HG03060 (cell line): ENCODE data around the gene CNOT8.

Experiments used
- ATAC-seq: cut with Tn5 transposase; IDR thresholded peaks from one replicate; pipeline ENCODE4 v1.9.1; 2021; ENCODE audit warnings: low read depth, moderate number of reproducible peaks; ENCODE audit not compliant: unreplicated experiment

CNOT8 gene

GRCh38 chr5:154862766-154863165, 4.3 kb downstream of the CNOT8 start:
- ATAC-seq: no peak

- no peak for ATAC-seq
These were observed 5.1 kb downstream of the CNOT8 start for GRCh38 chr5:154863291-154864080.

- ATAC-seq: no peak
These were observed 7.2 kb downstream of the CNOT8 start for GRCh38 chr5:154865466-154866184.

- ATAC-seq: no peak
These were observed 8.4 kb downstream of the CNOT8 start for GRCh38 chr5:154866841-154867240.

GRCh38 chr5:154868702-154869101, 10.3 kb downstream of the CNOT8 start:
- ATAC-seq: no peak

GRCh38 chr5:154871734-154872133, 13.3 kb downstream of the CNOT8 start:
- no peak for ATAC-seq

GRCh38 chr5:154873791-154874331, 15.4 kb downstream of the CNOT8 start:
- ATAC-seq: no peak

- no peak for ATAC-seq
These were observed 20.4 kb downstream of the CNOT8 start for GRCh38 chr5:154878642-154879335.

GRCh38 chr5:154881986-154882385, 23.6 kb downstream of the CNOT8 start:
- ATAC-seq: no peak

- ATAC-seq: no peak
These were observed 26.0 kb downstream of the CNOT8 start for GRCh38 chr5:154884424-154884823.

- no peak for ATAC-seq
These were observed 27.0 kb downstream of the CNOT8 start for GRCh38 chr5:154885439-154885838.

GRCh38 chr5:154892369-154892771, 33.9 kb downstream of the CNOT8 start:
- ATAC-seq: no peak

GRCh38 chr5:154893381-154893780, 35.0 kb downstream of the CNOT8 start:
- ATAC-seq: no peak

- no peak for ATAC-seq
These were observed 37.5 kb downstream of the CNOT8 start for GRCh38 chr5:154895606-154896561.

GRCh38 chr5:154896562-154897165, 38.2 kb downstream of the CNOT8 start:
- no peak for ATAC-seq

- no peak for ATAC-seq
These were observed 39.8 kb downstream of the CNOT8 start for GRCh38 chr5:154898210-154898609.

- no peak for ATAC-seq
These were observed 40.9 kb downstream of the CNOT8 start for GRCh38 chr5:154899151-154899816.

GRCh38 chr5:154900066-154900465, 41.6 kb downstream of the CNOT8 start:
- no peak for ATAC-seq

GRCh38 chr5:154901276-154901675, 42.8 kb downstream of the CNOT8 start:
- ATAC-seq: no peak
